Left lung (tissue), 10 donors: ENCODE results near the gene IL34. TPM values are rescaled to one million over a fixed set of nuclear protein-coding genes. Genes with fewer than 3 reads are reported as not detected.

Source experiments
- ATAC-seq: fragments of 200-7000 bp; cut with Tn5 transposase; one replicate; pipeline ENCODE4 v1.9.1; 2020; ENCODE audit warnings: moderate library complexity
- DNase-seq, 4 donors: peaks; one replicate each; pipeline ENCODE4 v3.0.0-alpha.2; 2013 to 2020
- H3K27ac ChIP-seq, 2 donors: fragments of 200-600 bp; sonication (generic) in 1 of 2; one replicate each; pipeline versions ENCODE4 v1.5.0 to v1.8.0; 2020 to 2021
- H3K27me3 ChIP-seq, 2 donors: fragments of 200-600 bp; sonication (generic) in 1 of 2; one replicate each; pipeline versions ENCODE4 v1.5.0 to v1.8.0; 2020 to 2021
- H3K36me3 ChIP-seq, 2 donors: fragments of 200-600 bp; sonication (generic) in 1 of 2; one replicate each; pipeline versions ENCODE4 v1.5.0 to v1.8.0; 2020 to 2021
- H3K4me1 ChIP-seq, 2 donors: fragments of 200-600 bp; one replicate each; pipeline ENCODE4 v1.8.0; 2021
- H3K4me3 ChIP-seq, 2 donors: fragments of 200-600 bp; sonication (generic) in 1 of 2; one replicate each; pipeline versions ENCODE4 v1.5.0 to v1.8.0; 2020 to 2021; ENCODE audit warnings: mild to moderate bottlenecking in 1 of 2
- H3K9me3 ChIP-seq, 2 donors: fragments of 200-600 bp; sonication (generic) in 1 of 2; one replicate each; pipeline versions ENCODE4 v1.5.0 to v1.8.0; 2020 to 2021
- CTCF ChIP-seq, 2 donors: fragments of 200-600 bp; sonication (generic) in 1 of 2; IDR thresholded peaks; one replicate each; pipeline versions ENCODE4 v1.5.0 to v1.8.0; 2021; ENCODE audit warnings: antibody characterized with exemption in 2 of 2
- intact Hi-C, 2 donors: fragments of 100-400 bp; cut with DNase I; formaldehyde crosslinking; loops; one replicate each; pipeline versions ENCODE4 v1.11.2 to v1.14.2; 2022
- polyA plus RNA-seq, 6 donors: library from polyadenylated mRNA; unstranded; fragments of 120-200 nt; gene quantifications; one replicate each; pipeline ENCODE4 v1.2.1, GENCODE V29; 2013; ENCODE audit not compliant: insufficient read length in 6 of 6
- total RNA-seq, 2 donors: library from RNA; stranded (reverse); fragmentation: NEBNext Ultra II Directional; extraction: Animal tissue kit (Norgen Biotek cat#: 25700); gene quantifications; one replicate each; pipeline ENCODE4 v1.2.1, GENCODE V29; 2021
- donor health status: DM: no; HTN: yes; CAD: no.
- donor health status: DM: no; HTN: no; CAD: no.

The IL34 gene
- total and polyA plus RNA-seq, 8 donors, result 0.24 to 4.1 (median 0.45) TPM

DNA sequence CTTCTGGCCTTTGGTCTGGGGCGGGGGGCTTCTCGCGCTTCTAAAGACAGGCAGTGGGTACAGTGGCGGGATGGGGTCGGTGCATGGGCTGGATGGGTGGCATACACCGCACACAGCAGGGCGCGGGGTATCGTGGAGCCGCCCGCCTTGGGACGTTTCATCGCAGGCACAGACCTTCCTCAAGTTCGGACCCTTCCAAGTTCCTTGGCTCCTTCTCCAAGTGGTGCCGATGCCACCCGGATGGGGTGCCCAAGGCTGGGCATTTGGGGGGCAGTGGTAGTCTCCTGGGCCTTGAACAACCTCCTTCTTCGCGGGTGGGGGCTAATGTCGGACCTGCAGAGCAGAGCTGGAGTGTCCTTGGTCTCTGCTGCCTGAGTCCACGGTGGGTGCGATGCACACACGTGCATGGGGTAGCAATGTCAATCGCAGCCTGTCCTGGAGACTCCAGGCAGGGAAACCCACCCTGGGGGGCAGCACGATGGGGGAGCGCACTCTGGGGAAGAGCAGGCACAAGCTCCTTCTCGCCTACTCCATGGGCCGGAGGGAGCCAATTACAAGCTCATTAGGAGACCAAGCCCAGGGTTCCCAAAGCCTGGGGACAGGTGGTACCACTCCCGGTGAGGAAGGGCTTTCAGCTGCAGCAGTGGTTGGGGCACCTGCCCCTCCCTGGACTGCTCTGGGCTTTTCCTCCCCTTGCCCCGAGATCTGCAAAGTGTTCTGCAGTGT lies 40.2 kb downstream of the IL34 start:
- Histone ChIP-seq H3K27me3 (peaks cover 0 to 21% of the 10 kb centered on the region in 2 donors), H3K4me1 (peaks cover 49 to 91% of the 10 kb centered on the region in 2 donors), H3K27ac (peak overlapping the region; percentile 33 to 71), H3K36me3 (peaks cover 0 to under 1% of the 10 kb centered on the region in 2 donors), H3K4me3 (peak overlapping the region; percentile 9 to 11), H3K9me3 (no peaks in the 10 kb centered on the region)
- ATAC-seq (no peak), DNase-seq (peak in 1 of 4 donors; percentile 59)
- no peak for TF ChIP-seq CTCF (IDR thresholded peaks at IDR 0.05)
- intact Hi-C loops, result loop anchor here in 1 of 2 donors (10.0 kb wide), 1 partner anchor 48 kb away; no protein-coding TSS in a partner anchor

DNA sequence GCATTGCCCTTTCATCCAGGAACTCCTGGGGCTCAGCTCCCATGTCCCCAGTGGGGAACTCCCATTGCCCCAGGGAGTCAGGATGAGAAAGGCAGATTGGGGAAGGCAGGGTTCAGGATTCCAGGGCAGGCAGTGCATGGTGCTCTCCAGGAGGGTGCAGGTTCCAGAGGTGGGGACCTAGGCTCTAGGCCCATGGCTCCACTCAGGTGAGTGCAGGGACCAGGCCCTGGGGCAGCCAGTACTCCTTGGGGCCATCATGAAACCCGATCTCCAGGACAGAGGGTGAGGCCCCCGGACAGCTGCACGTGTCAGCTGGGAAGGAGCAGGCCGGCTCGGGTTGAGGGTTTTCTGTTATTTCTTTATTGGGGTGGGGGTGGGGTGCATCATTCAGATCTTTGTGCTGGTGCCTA lies 40.7 kb downstream of the IL34 start:
- Histone ChIP-seq H3K4me1 (peaks cover 48 to 91% of the 10 kb centered on the region in 2 donors), H3K36me3 (peaks cover 0 to 5% of the 10 kb centered on the region in 2 donors), H3K27me3 (peaks cover 0 to 21% of the 10 kb centered on the region in 2 donors), H3K27ac (no peak overlapping the region), H3K9me3 (no peaks in the 10 kb centered on the region), H3K4me3 (no peak overlapping the region)
- intact Hi-C loops, result loop anchor here in 1 of 2 donors (10.0 kb wide), 1 partner anchor 48 kb away; no protein-coding TSS in a partner anchor
- DNase-seq, result peak in 1 of 4 donors; percentile 53
- no peak for ATAC-seq
- no peak for TF ChIP-seq CTCF (IDR thresholded peaks at IDR 0.05)

DNA sequence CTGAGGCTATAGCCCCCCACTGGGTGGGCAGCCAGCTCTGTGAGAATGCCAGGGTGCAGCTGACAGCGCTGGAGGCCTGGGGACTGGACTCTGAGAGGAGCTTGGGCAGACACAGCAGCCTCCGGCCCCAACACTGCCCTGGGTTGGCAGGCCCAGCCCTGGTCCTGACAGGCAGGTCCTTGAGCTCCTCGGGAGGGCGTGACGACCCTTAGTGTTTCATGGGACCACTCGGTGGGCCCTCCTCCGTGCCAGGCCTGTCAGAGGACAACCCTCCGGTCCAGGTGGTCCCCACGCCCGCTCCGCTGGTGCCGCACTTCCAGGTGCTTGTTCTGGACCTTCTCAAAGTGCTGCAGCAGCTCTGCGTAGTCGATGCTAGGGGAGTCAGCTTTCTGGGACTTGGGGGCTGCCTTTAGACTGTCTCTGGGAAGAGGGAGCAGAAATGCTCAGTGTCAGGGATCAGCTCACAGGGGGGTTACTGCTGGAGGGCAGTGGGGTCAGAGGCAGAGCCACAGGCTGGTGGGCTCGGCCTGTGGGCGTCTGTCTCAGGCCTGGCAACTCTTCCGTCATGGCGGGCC lies 41.4 kb downstream of the IL34 start:
- Histone ChIP-seq H3K36me3 (peaks cover 0 to 8% of the 10 kb centered on the region in 2 donors), H3K27me3 (peaks cover 0 to 21% of the 10 kb centered on the region in 2 donors), H3K4me3 (no peak overlapping the region), H3K4me1 (peaks cover 51 to 91% of the 10 kb centered on the region in 2 donors), H3K9me3 (no peaks in the 10 kb centered on the region), H3K27ac (peak overlapping the region; percentile 72 to 75)
- DNase-seq, result peak in 1 of 4 donors; percentile 79
- TF ChIP-seq CTCF (IDR thresholded peaks at IDR 0.05), result no peak
- no peak for ATAC-seq
- intact Hi-C loops, result loop anchor here in 1 of 2 donors (10.0 kb wide), 1 partner anchor 47 kb away; no protein-coding TSS in a partner anchor

- intact Hi-C loops, result loop anchor here in 1 of 2 donors (10.0 kb wide), 1 partner anchor 47 kb away; no protein-coding TSS in a partner anchor
- ATAC-seq (peak; percentile 15), DNase-seq (peak; percentile 73 to 88 (median 80))
- peaks cover 0 to 11% of the 10 kb centered on the region in 2 donors for H3K36me3 ChIP-seq
- TF ChIP-seq CTCF (IDR thresholded peaks at IDR 0.05), result no peak
- H3K9me3 ChIP-seq, result no peaks in the 10 kb centered on the region
- H3K4me3 ChIP-seq, result no peak overlapping the region
- peaks cover 50 to 90% of the 10 kb centered on the region in 2 donors for H3K4me1 ChIP-seq
- peak overlapping the region; percentile 72 to 75 for H3K27ac ChIP-seq
- H3K27me3 ChIP-seq, result peaks cover 0 to 21% of the 10 kb centered on the region in 2 donors
Observed at GRCh38 chr16:70688246-70688742, 41.9 kb downstream of the IL34 start.
